Measurements from ENCODE around the gene HACD1.

GRCh38 chr10:17586821-17587234, 30.3 kb downstream of the HACD1 start:
- no peak for TF ChIP-seq CTCF (IDR thresholded peaks at IDR 0.05)
- no peak for TF ChIP-seq POLR2A (IDR thresholded peaks at IDR 0.05)

Data from tibial nerve (tissue), 3 donors.